Kidney (tissue), 14 donors: ENCODE data around the gene HSPA9. TPM values are rescaled to one million over a fixed set of nuclear protein-coding genes. Genes with fewer than 3 reads are reported as not detected.

Experiments
- DNase-seq, 5 donors: peaks; one replicate each; pipeline ENCODE4 v3.0.0-alpha.2; 2013 to 2020
- FAIRE-seq: peaks from 2 replicates; lab custom pipeline; 2012; peaks lifted over from hg19 to GRCh38; lab: Jason Lieb, UNC
- H3K27ac ChIP-seq, 2 donors: one replicate each; pipeline ENCODE4 v1.7.0; 2013; ENCODE audit warnings: low read depth in 2 of 2, low read length in 2 of 2, inconsistent platforms in 1 of 2
- H3K27me3 ChIP-seq: one replicate; pipeline ENCODE4 v1.7.1; 2013; ENCODE audit warnings: low read length, inconsistent platforms; ENCODE audit not compliant: control insufficient read depth, insufficient read depth
- H3K36me3 ChIP-seq, 3 donors: one replicate each; pipeline versions ENCODE4 v1.7.0 to v1.7.1; 2013; ENCODE audit warnings: low read length in 3 of 3, control low read depth in 1 of 3, inconsistent platforms in 1 of 3; ENCODE audit not compliant: insufficient read depth in 3 of 3, control insufficient read depth in 2 of 3
- H3K4me1 ChIP-seq, 3 donors: one replicate each; pipeline versions ENCODE4 v1.7.0 to v1.7.1; 2013; ENCODE audit warnings: low read length in 3 of 3, inconsistent platforms in 1 of 3, low read depth in 1 of 3; ENCODE audit not compliant: control insufficient read depth in 2 of 3, insufficient read depth in 2 of 3
- H3K4me3 ChIP-seq, 3 donors: one replicate each; pipeline versions ENCODE4 v1.7.0 to v1.8.1; 2013; ENCODE audit warnings: low read length in 3 of 3, control low read depth in 1 of 3, inconsistent platforms in 1 of 3
- H3K9ac ChIP-seq, 3 donors: one replicate each; pipeline versions ENCODE4 v1.7.0 to v1.7.1; 2013; ENCODE audit warnings: low read length in 3 of 3, control low read depth in 1 of 3, inconsistent platforms in 1 of 3
- H3K9me3 ChIP-seq, 3 donors: one replicate each; pipeline versions ENCODE4 v1.7.0 to v1.7.1; 2013; ENCODE audit warnings: low read length in 3 of 3, control low read depth in 1 of 3, inconsistent platforms in 1 of 3; ENCODE audit not compliant: control insufficient read depth in 2 of 3, insufficient read depth in 1 of 3
- CTCF ChIP-seq: IDR thresholded peaks from 3 replicates; pipeline ENCODE4 v1.5.1; 2012; ENCODE audit warnings: mild to moderate bottlenecking, moderate library complexity, borderline replicate concordance; ENCODE audit not compliant: insufficient read depth; ENCODE audit errors: extremely low read depth
- intact Hi-C: fragments of 100-400 bp; cut with DNase I; formaldehyde crosslinking; loops from one replicate; pipeline ENCODE4 v1.11.1; 2022
- polyA plus RNA-seq: library from polyadenylated mRNA; stranded (reverse); fragments of 350-450 nt; fragmentation: Illumina TruSeq; extraction: RNeasy Lipid Tissue Mini Kit (QIAGEN cat#74804); gene quantifications from one replicate; pipeline ENCODE4 v1.2.3, GENCODE V29; 2014; ENCODE audit warnings: low read depth, low replicate concordance; ENCODE audit not compliant: insufficient read depth
- total RNA-seq: library from RNA; stranded (reverse); fragmentation: NEBNext Ultra II Directional; extraction: Animal tissue kit (Norgen Biotek cat#: 25700); gene quantifications from one replicate; pipeline ENCODE4 v1.2.1, GENCODE V29; 2021
- donor health status: control.
- donor health status: control.
- donor health status: control.
- donor health status: control.
- donor health status: control.
- donor health status: DM: yes; HTN: yes; CAD: no.
- donor health status: Normal renal cell carcinoma (clear cell type).

The HSPA9 gene
- total and polyA plus RNA-seq, 2 donors from 2014 or later: 192 to 331 TPM

- Histone ChIP-seq H3K27me3 (no peaks in the 10 kb centered on the region), H3K4me3 (no peak overlapping the region), H3K4me1 (no peaks in the 10 kb centered on the region), H3K9ac (no peak overlapping the region), H3K36me3 (no peaks in the 10 kb centered on the region), H3K9me3 (no peaks in the 10 kb centered on the region), H3K27ac (no peak overlapping the region)
- DNase-seq (no peak), FAIRE-seq (no peak)
- intact Hi-C loops: no loop called here
- no peak for TF ChIP-seq CTCF
These were observed 10.0 kb upstream of the HSPA9 start for GRCh38 chr5:138585157-138585556.

- H3K9ac ChIP-seq: no peak overlapping the region
- no peak for FAIRE-seq
- intact Hi-C loops: no loop called here
These were observed 8.9 kb upstream of the HSPA9 start for GRCh38 chr5:138583984-138584637.

GRCh38 chr5:138582959-138583358, 7.8 kb upstream of the HSPA9 start:
- no peak overlapping the region for H3K9ac ChIP-seq
- no peak overlapping the region for H3K4me3 ChIP-seq
- FAIRE-seq: no peak
- no peak overlapping the region for H3K27ac ChIP-seq
- H3K27me3 ChIP-seq: no peaks in the 10 kb centered on the region
- peaks cover 0 to 3% (median 0%) of the 10 kb centered on the region in 3 donors for H3K4me1 ChIP-seq
- no peaks in the 10 kb centered on the region for H3K36me3 ChIP-seq
- DNase-seq: no peak
- intact Hi-C loops: no loop called here
- H3K9me3 ChIP-seq: no peaks in the 10 kb centered on the region
- no peak for TF ChIP-seq CTCF

More at GRCh38 chr5:138583984-138584637, 8.9 kb upstream of the HSPA9 start:
- TF ChIP-seq CTCF: no peak
- peaks cover 0 to 3% (median 0%) of the 10 kb centered on the region in 3 donors for H3K4me1 ChIP-seq
- H3K36me3 ChIP-seq: no peaks in the 10 kb centered on the region
- no peaks in the 10 kb centered on the region for H3K9me3 ChIP-seq
- DNase-seq: no peak
- no peaks in the 10 kb centered on the region for H3K27me3 ChIP-seq
- no peak overlapping the region for H3K27ac ChIP-seq
- H3K4me3 ChIP-seq: no peak overlapping the region
